ENCODE measurements around the gene HSF4.

GRCh38 chr16:67166110-67166547 lies 1.6 kb downstream of the HSF4 start:
- TF ChIP-seq CTCF (conservative IDR thresholded peaks at IDR 0.05; ENCODE audit: low read length), result no peak
- TF ChIP-seq EZH2phosphoT487 (IDR thresholded peaks at IDR 0.05; ENCODE audit: borderline replicate concordance), result no peak

Data from Loucy (cell line).